Astrocyte (in vitro differentiated cells and primary cell): ENCODE results near the gene ORC4.

Source experiments
- EZH2 ChIP-seq: IDR thresholded peaks from 2 replicates; pipeline ENCODE4 v1.6.1; 2012; ENCODE audit warnings: mild to moderate bottlenecking, low read length, inconsistent platforms; ENCODE audit not compliant: insufficient read depth
- TF ChIP-seq, protein P1 (sequence below): IDR thresholded peaks from 2 replicates; pipeline ENCODE4 v1.5.1; 2011; ENCODE audit warnings: low read depth, mild to moderate bottlenecking, inconsistent platforms, low read length, moderate library complexity; ENCODE audit not compliant: insufficient read depth

DNA sequence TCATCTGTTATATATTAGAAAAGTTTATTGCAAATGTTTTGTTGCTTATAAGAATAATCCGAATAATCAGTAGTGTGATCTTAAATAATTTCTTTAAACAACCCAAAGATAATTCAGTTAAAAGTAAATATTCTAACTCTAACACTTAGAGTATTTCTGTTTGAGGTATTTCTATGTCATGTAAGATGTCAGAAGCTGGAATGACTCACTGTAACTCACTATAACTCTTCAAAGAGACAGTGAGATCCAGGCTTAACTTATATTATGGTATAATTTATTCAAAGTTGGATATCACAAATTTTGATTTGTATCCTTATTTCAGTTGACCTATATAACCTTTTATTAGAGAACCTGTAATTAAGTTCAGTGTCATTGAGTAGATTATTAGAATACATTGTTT is 7.3 kb upstream of the ORC4 start:
- no peak for TF ChIP-seq EZH2
- TF ChIP-seq, protein P1, sequence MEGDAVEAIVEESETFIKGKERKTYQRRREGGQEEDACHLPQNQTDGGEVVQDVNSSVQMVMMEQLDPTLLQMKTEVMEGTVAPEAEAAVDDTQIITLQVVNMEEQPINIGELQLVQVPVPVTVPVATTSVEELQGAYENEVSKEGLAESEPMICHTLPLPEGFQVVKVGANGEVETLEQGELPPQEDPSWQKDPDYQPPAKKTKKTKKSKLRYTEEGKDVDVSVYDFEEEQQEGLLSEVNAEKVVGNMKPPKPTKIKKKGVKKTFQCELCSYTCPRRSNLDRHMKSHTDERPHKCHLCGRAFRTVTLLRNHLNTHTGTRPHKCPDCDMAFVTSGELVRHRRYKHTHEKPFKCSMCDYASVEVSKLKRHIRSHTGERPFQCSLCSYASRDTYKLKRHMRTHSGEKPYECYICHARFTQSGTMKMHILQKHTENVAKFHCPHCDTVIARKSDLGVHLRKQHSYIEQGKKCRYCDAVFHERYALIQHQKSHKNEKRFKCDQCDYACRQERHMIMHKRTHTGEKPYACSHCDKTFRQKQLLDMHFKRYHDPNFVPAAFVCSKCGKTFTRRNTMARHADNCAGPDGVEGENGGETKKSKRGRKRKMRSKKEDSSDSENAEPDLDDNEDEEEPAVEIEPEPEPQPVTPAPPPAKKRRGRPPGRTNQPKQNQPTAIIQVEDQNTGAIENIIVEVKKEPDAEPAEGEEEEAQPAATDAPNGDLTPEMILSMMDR, result no peak
